Measurements from ENCODE around the gene ZNF141. TPM values are rescaled to one million over a fixed set of nuclear protein-coding genes. Genes with fewer than 3 reads are reported as not detected.
A peak's percentile ranks its signal among the peaks of the same experiment; 100 is the strongest.

ZNF141 gene
- total and polyA plus RNA-seq, 2 donors (not counting 1 experiment from before 2014, with no cell fraction given): 5.1 to 8.9 TPM

- Histone ChIP-seq H3K79me2 (ENCODE audit: control insufficient read depth, insufficient read depth, low read length) (peaks cover 25% of the 10 kb centered on the region), H3K27me3 (ENCODE audit: control insufficient read depth, insufficient read depth, low read length) (no peaks in the 10 kb centered on the region)
Observed at GRCh38 chr4:340011-340410, 2.4 kb downstream of the ZNF141 start.

DNA sequence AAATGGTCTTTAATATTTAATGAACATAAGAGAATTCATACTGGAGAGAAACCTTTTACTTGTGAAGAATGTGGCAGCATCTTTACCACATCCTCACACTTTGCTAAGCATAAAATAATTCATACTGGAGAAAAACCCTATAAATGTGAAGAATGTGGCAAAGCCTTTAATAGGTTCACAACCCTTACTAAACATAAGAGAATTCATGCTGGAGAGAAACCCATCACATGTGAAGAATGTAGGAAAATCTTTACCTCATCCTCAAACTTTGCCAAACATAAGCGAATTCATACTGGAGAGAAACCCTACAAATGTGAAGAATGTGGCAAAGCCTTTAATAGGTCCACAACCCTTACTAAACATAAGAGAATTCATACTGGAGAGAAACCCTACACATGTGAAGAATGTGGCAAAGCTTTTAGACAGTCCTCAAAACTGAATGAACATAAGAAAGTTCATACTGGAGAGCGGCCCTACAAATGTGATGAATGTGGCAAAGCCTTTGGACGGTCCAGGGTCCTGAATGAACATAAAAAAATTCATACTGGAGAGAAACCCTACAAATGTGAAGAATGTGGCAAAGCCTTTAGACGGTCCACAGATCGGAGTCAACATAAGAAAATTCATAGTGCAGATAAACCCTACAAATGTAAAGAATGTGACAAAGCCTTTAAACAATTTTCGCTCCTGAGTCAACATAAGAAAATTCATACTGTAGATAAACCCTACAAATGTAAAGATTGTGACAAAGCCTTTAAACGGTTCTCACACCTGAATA, 35.6 kb downstream of the ZNF141 start:
- H3K4me2 ChIP-seq (ENCODE audit: extremely low read depth, insufficient read depth, low read length): no peak overlapping the region
- DNase-seq (ENCODE audit: low read depth in 2 of 2): peak in 1 of 2 donors; percentile 6
- peaks cover 5% of the 10 kb centered on the region for H3K9me3 ChIP-seq (ENCODE audit: control insufficient read depth, insufficient read depth, low read depth, low read length)
- no peak overlapping the region for H3K9ac ChIP-seq (ENCODE audit: insufficient read depth, low read length)
- no peak overlapping the region for H3K4me3 ChIP-seq (replicated peaks in 1 of 4; ENCODE audit: control extremely low read depth in 1 of 4, insufficient read depth in 1 of 4, low read depth in 3 of 4, low read length in 4 of 4)
- H3K36me3 ChIP-seq (ENCODE audit: control insufficient read depth, insufficient read depth, low read length): no peaks in the 10 kb centered on the region
- H3K27me3 ChIP-seq (ENCODE audit: control insufficient read depth, insufficient read depth, low read length): no peaks in the 10 kb centered on the region
- no peaks in the 10 kb centered on the region for H3K4me1 ChIP-seq (ENCODE audit: control insufficient read depth, extremely low read depth, insufficient read depth, low read length)
- no peak overlapping the region for H3K27ac ChIP-seq (ENCODE audit: insufficient read depth, low read length)
- H3K79me2 ChIP-seq (ENCODE audit: control insufficient read depth, insufficient read depth, low read length): no peaks in the 10 kb centered on the region
- no peak for TF ChIP-seq CTCF (conservative IDR thresholded peaks at IDR 0.05 in 1 of 2, IDR thresholded peaks at IDR 0.05 in 1 of 2; ENCODE audit: low read depth in 1 of 2, low read length in 2 of 2)
- TF ChIP-seq EZH2 (IDR thresholded peaks at IDR 0.05; ENCODE audit: low read length, missing control alignments): no peak
- H4K20me1 ChIP-seq (ENCODE audit: control insufficient read depth, extremely low read depth, insufficient read depth, low read length): no peaks in the 10 kb centered on the region
- no peak overlapping the region for H2AFZ ChIP-seq (ENCODE audit: low read length)

More at GRCh38 chr4:340011-340410, 2.4 kb downstream of the ZNF141 start:
- Histone ChIP-seq H3K4me3 (replicated peaks in 1 of 4; ENCODE audit: control extremely low read depth in 1 of 4, insufficient read depth in 1 of 4, low read depth in 3 of 4, low read length in 4 of 4) (no peak overlapping the region), H3K36me3 (ENCODE audit: control insufficient read depth, insufficient read depth, low read length) (no peaks in the 10 kb centered on the region), H4K20me1 (ENCODE audit: control insufficient read depth, extremely low read depth, insufficient read depth, low read length) (no peaks in the 10 kb centered on the region), H3K9ac (ENCODE audit: insufficient read depth, low read length) (no peak overlapping the region), H3K27ac (ENCODE audit: insufficient read depth, low read length) (no peak overlapping the region), H3K9me3 (ENCODE audit: control insufficient read depth, insufficient read depth, low read depth, low read length) (no peaks in the 10 kb centered on the region), H2AFZ (ENCODE audit: low read length) (no peak overlapping the region), H3K4me1 (ENCODE audit: control insufficient read depth, extremely low read depth, insufficient read depth, low read length) (no peaks in the 10 kb centered on the region), H3K4me2 (ENCODE audit: extremely low read depth, insufficient read depth, low read length) (no peak overlapping the region)
- TF ChIP-seq CTCF (conservative IDR thresholded peaks at IDR 0.05 in 1 of 2, IDR thresholded peaks at IDR 0.05 in 1 of 2; ENCODE audit: low read depth in 1 of 2, low read length in 2 of 2) (peak in 1 of 2 donors; percentile 13), EZH2 (IDR thresholded peaks at IDR 0.05; ENCODE audit: low read length, missing control alignments) (no peak)
- DNase-seq (ENCODE audit: low read depth in 2 of 2): no peak

DNA sequence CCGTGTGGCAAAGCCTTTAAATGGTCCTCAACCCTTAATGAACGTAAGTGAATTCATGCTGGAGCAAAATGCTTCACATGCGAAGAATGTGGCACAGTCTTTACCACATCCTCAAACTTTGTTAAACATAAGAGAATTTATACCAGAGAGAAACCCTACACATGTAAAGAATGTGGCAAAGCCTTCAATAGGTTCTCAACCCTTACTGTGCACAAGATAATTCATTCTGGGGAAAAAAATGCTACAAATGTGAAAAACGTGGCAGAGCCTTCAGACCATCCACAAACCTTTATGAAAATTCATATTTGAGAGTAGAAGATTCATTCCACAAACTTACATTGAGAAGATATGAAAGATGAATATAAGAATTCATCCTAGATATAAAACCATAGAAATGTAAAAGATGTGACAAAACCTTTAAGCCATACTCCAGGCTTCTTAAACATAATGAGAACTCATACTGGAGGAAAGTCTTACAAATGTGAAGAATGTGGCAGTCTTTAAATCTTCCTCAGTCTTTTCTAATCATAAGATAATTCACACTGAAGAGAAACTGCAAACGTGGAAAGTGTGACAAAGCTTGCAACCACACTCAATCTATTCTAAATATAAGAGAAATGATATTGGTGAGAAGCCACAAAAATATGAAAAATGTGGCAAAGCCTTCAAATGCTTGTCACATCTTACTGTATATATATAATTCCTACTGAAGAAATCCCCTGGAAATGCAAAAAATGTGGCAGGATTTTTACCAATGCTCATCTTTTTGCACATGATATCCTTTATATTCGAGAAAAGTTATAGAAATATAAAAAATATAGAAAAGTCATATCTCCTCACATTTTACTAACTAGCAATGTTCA, 36.9 kb downstream of the ZNF141 start:
- TF ChIP-seq EZH2 (IDR thresholded peaks at IDR 0.05; ENCODE audit: low read length, missing control alignments): no peak
- no peak for TF ChIP-seq CTCF (conservative IDR thresholded peaks at IDR 0.05 in 1 of 2, IDR thresholded peaks at IDR 0.05 in 1 of 2; ENCODE audit: low read depth in 1 of 2, low read length in 2 of 2)
- Histone ChIP-seq H3K79me2 (ENCODE audit: control insufficient read depth, insufficient read depth, low read length) (no peaks in the 10 kb centered on the region), H3K4me1 (ENCODE audit: control insufficient read depth, extremely low read depth, insufficient read depth, low read length) (no peaks in the 10 kb centered on the region), H3K27me3 (ENCODE audit: control insufficient read depth, insufficient read depth, low read length) (no peaks in the 10 kb centered on the region), H2AFZ (ENCODE audit: low read length) (no peak overlapping the region), H3K4me2 (ENCODE audit: extremely low read depth, insufficient read depth, low read length) (no peak overlapping the region), H3K9me3 (ENCODE audit: control insufficient read depth, insufficient read depth, low read depth, low read length) (peaks cover 5% of the 10 kb centered on the region), H3K27ac (ENCODE audit: insufficient read depth, low read length) (no peak overlapping the region), H3K4me3 (replicated peaks in 1 of 4; ENCODE audit: control extremely low read depth in 1 of 4, insufficient read depth in 1 of 4, low read depth in 3 of 4, low read length in 4 of 4) (no peak overlapping the region), H3K9ac (ENCODE audit: insufficient read depth, low read length) (no peak overlapping the region), H3K36me3 (ENCODE audit: control insufficient read depth, insufficient read depth, low read length) (no peaks in the 10 kb centered on the region), H4K20me1 (ENCODE audit: control insufficient read depth, extremely low read depth, insufficient read depth, low read length) (no peaks in the 10 kb centered on the region)
- peak in 1 of 2 donors; percentile 2 for DNase-seq (ENCODE audit: low read depth in 2 of 2)
